RPMI7951 (cell line): ENCODE results near the gene NOL9. TPM values are rescaled to one million over a fixed set of nuclear protein-coding genes. Genes with fewer than 3 reads are reported as not detected.

ENCODE experiments used
- total RNA-seq: library from RNA; depleted of rRNA; stranded (reverse); fragments of >200 nt; shearing (Covaris generic); gene quantifications from 2 replicates; pipeline ENCODE4 v1.2.3, GENCODE V29; 2014; rRNA removed

Gene NOL9
- total RNA-seq, 1 experiment from 2014 or later: 14.4 TPM

Other genes starting within 250 kb of the NOL9 start
- 142 and 174 TPM in 2 replicates for gene ACOT7, start 160.7 kb downstream of the NOL9 start, total RNA-seq
- gene HES2, start 134.6 kb downstream of the NOL9 start, total RNA-seq: under 0.01 and 0.10 TPM in 2 replicates
- 0.10 TPM in 1 of 2 replicates, not detected in the other for gene ESPN, start 129.7 kb downstream of the NOL9 start, total RNA-seq
- 0.12 and 0.49 TPM in 2 replicates for gene TNFRSF25, start 88.3 kb downstream of the NOL9 start, total RNA-seq
- 0.60 and 1.3 TPM in 2 replicates for gene PLEKHG5, start 62.8 kb downstream of the NOL9 start, total RNA-seq
- gene TAS1R1, start 794 bp upstream of the NOL9 start, total RNA-seq: 0.20 TPM in 1 of 2 replicates, not detected in the other
- 11.4 and 15.6 TPM in 2 replicates for gene ZBTB48, start 25.5 kb upstream of the NOL9 start, total RNA-seq
- 11.1 and 14.6 TPM in 2 replicates for gene KLHL21, start 48.4 kb upstream of the NOL9 start, total RNA-seq
- gene PHF13, start 59.2 kb upstream of the NOL9 start, total RNA-seq: 10.7 and 11.2 TPM in 2 replicates
- gene THAP3, start 70.4 kb upstream of the NOL9 start, total RNA-seq: 29.9 and 30.8 TPM in 2 replicates
- gene DNAJC11, start 147.3 kb upstream of the NOL9 start, total RNA-seq: 18.2 and 24.6 TPM in 2 replicates
- 86.7 and 91.0 TPM in 2 replicates for gene CAMTA1, start 230.9 kb upstream of the NOL9 start, total RNA-seq